ENCODE results near the gene SELENOW. TPM values are rescaled to one million over a fixed set of nuclear protein-coding genes. Genes with fewer than 3 reads are reported as not detected.
A peak's percentile ranks its signal among the peaks of the same experiment; 100 is the strongest.

SELENOW gene
- total and polyA plus RNA-seq, 8 donors = 161 to 596 (median 225) TPM

- H3K4me1 ChIP-seq = peaks cover 0 to 9% of the 10 kb centered on the region in 2 donors
- ATAC-seq = no peak
These were observed 25.9 kb upstream of the SELENOW start for GRCh38 chr19:47752440-47753211.

DNA sequence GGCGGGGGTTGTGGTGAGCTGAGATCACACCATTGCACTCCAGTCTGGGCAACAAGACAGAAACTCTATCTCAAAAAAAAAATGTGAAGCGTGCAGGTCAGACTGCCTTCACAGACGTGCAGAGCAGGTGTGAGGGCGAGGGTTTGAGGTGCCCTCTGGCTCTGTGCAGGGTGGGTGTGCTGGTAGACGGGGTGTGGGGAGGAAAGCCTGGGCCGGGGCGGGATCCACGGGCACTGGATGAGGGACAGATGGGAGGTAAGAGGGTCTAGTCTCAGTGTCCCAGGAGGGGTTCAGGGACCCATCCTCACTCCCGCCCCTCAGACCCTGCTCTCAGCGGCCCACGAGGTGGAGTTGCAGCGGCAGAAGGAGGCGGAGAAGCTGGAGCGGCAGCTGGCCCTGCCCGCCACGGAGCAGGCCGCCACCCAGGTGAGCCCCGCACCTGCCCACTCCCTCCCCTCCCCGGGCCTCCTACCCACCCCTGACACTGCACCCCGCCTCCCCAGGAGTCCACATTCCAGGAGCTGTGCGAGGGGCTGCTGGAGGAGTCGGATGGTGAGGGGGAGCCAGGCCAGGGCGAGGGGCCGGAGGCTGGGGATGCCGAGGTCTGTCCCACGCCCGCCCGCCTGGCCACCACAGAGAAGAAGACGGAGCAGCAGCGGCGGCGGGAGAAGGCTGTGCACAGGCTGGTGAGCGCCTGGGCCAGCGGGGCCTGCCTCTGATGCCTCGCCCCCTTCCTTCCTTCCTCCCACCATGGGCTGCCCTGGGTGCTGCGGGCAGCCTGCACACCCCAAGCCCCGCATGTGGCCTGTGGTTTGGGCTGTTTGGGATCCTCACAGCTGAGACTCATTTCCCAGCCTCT is 24.1 kb upstream of the SELENOW start:
- no peaks in the 10 kb centered on the region for H3K4me1 ChIP-seq
- TF ChIP-seq CTCF (IDR thresholded peaks at IDR 0.05) = no peak
- no peak for ATAC-seq
- no peak overlapping the region for H3K4me3 ChIP-seq
- no peak overlapping the region for H3K27ac ChIP-seq
- peaks cover 3 to 100% of the 10 kb centered on the region in 2 donors for H3K36me3 ChIP-seq
- H3K9me3 ChIP-seq = no peaks in the 10 kb centered on the region
- no peak for DNase-seq
- H3K27me3 ChIP-seq = no peaks in the 10 kb centered on the region
- intact Hi-C loops (cut with DNase I) = no loop called here

More at GRCh38 chr19:47752440-47753211, 25.9 kb upstream of the SELENOW start:
- H3K27ac ChIP-seq = no peak overlapping the region
- H3K36me3 ChIP-seq = peaks cover 3 to 100% of the 10 kb centered on the region in 2 donors
- no peak for TF ChIP-seq CTCF (IDR thresholded peaks at IDR 0.05)
- intact Hi-C loops (cut with DNase I) = no loop called here
- no peak for DNase-seq
- H3K9me3 ChIP-seq = no peaks in the 10 kb centered on the region
- H3K4me3 ChIP-seq = no peak overlapping the region
- no peaks in the 10 kb centered on the region for H3K27me3 ChIP-seq

GRCh38 chr19:47755065-47755761 is 23.3 kb upstream of the SELENOW start:
- Histone ChIP-seq H3K4me1 (no peaks in the 10 kb centered on the region), H3K9me3 (no peaks in the 10 kb centered on the region), H3K4me3 (no peak overlapping the region), H3K27me3 (no peaks in the 10 kb centered on the region), H3K36me3 (peaks cover 3 to 100% of the 10 kb centered on the region in 2 donors), H3K27ac (no peak overlapping the region)
- TF ChIP-seq CTCF (IDR thresholded peaks at IDR 0.05) = no peak
- ATAC-seq (no peak), DNase-seq (peak in 1 of 4 donors; percentile 71)
- intact Hi-C loops (cut with DNase I) = no loop called here

GRCh38 chr19:47755762-47756626 is 22.5 kb upstream of the SELENOW start:
- no peaks in the 10 kb centered on the region for H3K27me3 ChIP-seq
- no peak overlapping the region for H3K27ac ChIP-seq
- peak in 1 of 4 donors; percentile 30 for DNase-seq
- intact Hi-C loops (cut with DNase I) = no loop called here
- peaks cover 2 to 97% of the 10 kb centered on the region in 2 donors for H3K36me3 ChIP-seq
- no peaks in the 10 kb centered on the region for H3K4me1 ChIP-seq
- no peak for TF ChIP-seq CTCF (IDR thresholded peaks at IDR 0.05)
- H3K4me3 ChIP-seq = no peak overlapping the region
- no peak for ATAC-seq
- H3K9me3 ChIP-seq = no peaks in the 10 kb centered on the region
